LNCaP clone FGC (cell line): ENCODE results near the gene PLXNA4.

Experiments used
- DNase-seq: peaks from one replicate; pipeline ENCODE4 v3.0.0-alpha.2; 2011; ENCODE audit warnings: low read depth
- H3K4me3 ChIP-seq: 2 replicates; pipeline ENCODE4 v1.5.1; 2011; ENCODE audit warnings: mild to moderate bottlenecking, low read depth, low read length, control low read depth
- CTCF ChIP-seq: IDR thresholded peaks from 2 replicates; pipeline ENCODE4 v1.5.1; 2012; ENCODE audit warnings: mild to moderate bottlenecking; ENCODE audit not compliant: control insufficient read depth, insufficient read depth; ENCODE audit errors: extremely low read depth

The PLXNA4 gene

GRCh38 chr7:132443761-132444520, 132.3 kb downstream of the PLXNA4 start:
- no peak for DNase-seq
- TF ChIP-seq CTCF: no peak
- no peak overlapping the region for H3K4me3 ChIP-seq

GRCh38 chr7:132441935-132442334, 134.3 kb downstream of the PLXNA4 start:
- DNase-seq: no peak
- TF ChIP-seq CTCF: no peak
- no peak overlapping the region for H3K4me3 ChIP-seq

GRCh38 chr7:132440151-132440550, 136.1 kb downstream of the PLXNA4 start:
- no peak for DNase-seq
- TF ChIP-seq CTCF: no peak
- no peak overlapping the region for H3K4me3 ChIP-seq

GRCh38 chr7:132438926-132439325, 137.3 kb downstream of the PLXNA4 start:
- no peak for DNase-seq
- no peak overlapping the region for H3K4me3 ChIP-seq
- no peak for TF ChIP-seq CTCF

DNA sequence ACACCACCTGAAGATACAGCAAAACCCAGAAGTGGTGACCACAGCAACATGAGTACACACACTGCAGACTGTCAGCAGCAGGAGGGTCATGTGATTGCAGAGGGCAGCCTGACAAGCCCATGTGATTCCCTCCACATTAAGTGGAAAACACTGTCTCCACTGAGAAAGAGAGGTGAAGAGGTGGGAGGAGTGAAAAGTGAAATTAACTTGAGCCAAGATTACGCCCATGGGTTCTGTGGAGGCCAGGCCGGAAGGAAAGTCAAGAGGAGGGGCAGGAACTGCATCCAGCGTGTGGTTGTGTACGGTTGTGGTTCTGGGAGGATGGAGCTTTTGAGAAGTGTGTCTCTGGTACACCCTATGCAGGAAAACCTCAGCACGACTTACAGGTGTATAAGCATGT, 138.5 kb downstream of the PLXNA4 start:
- H3K4me3 ChIP-seq: no peak overlapping the region
- DNase-seq: no peak
- no peak for TF ChIP-seq CTCF

- TF ChIP-seq CTCF: no peak
- no peak overlapping the region for H3K4me3 ChIP-seq
- DNase-seq: peak; percentile 36
These were observed 140.1 kb downstream of the PLXNA4 start for GRCh38 chr7:132436121-132436520.
